H9 (cell line): Measurements from ENCODE around the gene KRTAP5-6. TPM values are rescaled to one million over a fixed set of nuclear protein-coding genes. Genes with fewer than 3 reads are reported as not detected.

ENCODE experiments used
- DNase-seq: peaks from one replicate; pipeline ENCODE4 v3.0.0-alpha.2; 2017
- H2AFZ ChIP-seq: one replicate; pipeline ENCODE4 v1.6.1; 2013; ENCODE audit warnings: mild to moderate bottlenecking, low read length, control low read depth, moderate library complexity
- H2AK5ac ChIP-seq: 2 replicates; pipeline ENCODE4 v1.6.1; 2013; ENCODE audit warnings: low read length, control low read depth, mixed read lengths; ENCODE audit not compliant: insufficient read length
- H2BK120ac ChIP-seq: one replicate; pipeline ENCODE4 v1.6.1; 2013; ENCODE audit warnings: low read depth, mild to moderate bottlenecking, low read length, control low read depth, inconsistent platforms; ENCODE audit not compliant: poor library complexity, severe bottlenecking
- H2BK12ac ChIP-seq: 2 replicates; pipeline ENCODE4 v1.6.1; 2013; ENCODE audit warnings: low read length, control low read depth, mixed read lengths, low read depth; ENCODE audit not compliant: insufficient read length
- H2BK15ac ChIP-seq: 2 replicates; pipeline ENCODE4 v1.6.1; 2013; ENCODE audit warnings: low read depth, low read length, control low read depth
- H2BK20ac ChIP-seq: one replicate; pipeline ENCODE4 v1.6.1; 2013; ENCODE audit warnings: low read depth, mild to moderate bottlenecking, low read length, control low read depth, inconsistent platforms; ENCODE audit not compliant: poor library complexity, severe bottlenecking
- H2BK5ac ChIP-seq: 2 replicates; pipeline ENCODE4 v1.6.1; 2013; ENCODE audit warnings: low read length, control low read depth, mixed read lengths; ENCODE audit not compliant: insufficient read length
- H3K14ac ChIP-seq: 2 replicates; pipeline ENCODE4 v1.6.1; 2013; ENCODE audit warnings: low read length, control low read depth; ENCODE audit not compliant: insufficient read depth
- H3K18ac ChIP-seq: 2 replicates; pipeline ENCODE4 v1.6.1; 2013; ENCODE audit warnings: low read depth, mild to moderate bottlenecking, mixed read lengths, low read length, control low read depth; ENCODE audit not compliant: insufficient read length
- H3K23ac ChIP-seq: 2 replicates; pipeline ENCODE4 v1.6.1; 2013; ENCODE audit warnings: low read length, control low read depth, mixed read lengths, low read depth; ENCODE audit not compliant: insufficient read length
- H3K23me2 ChIP-seq: 2 replicates; pipeline ENCODE4 v1.6.1; 2013; ENCODE audit warnings: low read depth, mild to moderate bottlenecking, mixed read lengths, low read length, control low read depth; ENCODE audit not compliant: insufficient read length, poor library complexity, severe bottlenecking
- H3K27ac ChIP-seq: 2 replicates; pipeline ENCODE4 v1.5.1; 2013; ENCODE audit warnings: low read length, control low read depth, mixed read lengths, low read depth; ENCODE audit not compliant: insufficient read length
- H3K27me3 ChIP-seq: 2 replicates; pipeline ENCODE4 v1.6.1; 2013; ENCODE audit warnings: low read length, control low read depth, inconsistent platforms; ENCODE audit not compliant: insufficient read depth
- H3K4ac ChIP-seq: 2 replicates; pipeline ENCODE4 v1.6.1; 2013; ENCODE audit warnings: low read depth, mild to moderate bottlenecking, control low read depth, inconsistent platforms, low read length, moderate library complexity
- H3K4me1 ChIP-seq: 2 replicates; pipeline ENCODE4 v1.6.1; 2013; ENCODE audit warnings: low read length, control low read depth, inconsistent platforms; ENCODE audit not compliant: insufficient read depth
- H3K4me2 ChIP-seq: 2 replicates; pipeline ENCODE4 v1.6.1; 2013; ENCODE audit warnings: low read length, control low read depth, mixed read lengths; ENCODE audit not compliant: insufficient read length, insufficient read depth
- H3K56ac ChIP-seq: 2 replicates; pipeline ENCODE4 v1.6.1; 2013; ENCODE audit warnings: low read depth, mild to moderate bottlenecking, mixed read lengths, low read length, control low read depth; ENCODE audit not compliant: insufficient read length
- H3K79me1 ChIP-seq: 2 replicates; pipeline ENCODE4 v1.6.1; 2013; ENCODE audit warnings: low read depth, mild to moderate bottlenecking, moderate library complexity, low read length, control low read depth, inconsistent platforms; ENCODE audit not compliant: insufficient read depth, poor library complexity, severe bottlenecking
- H3K79me2 ChIP-seq: 2 replicates; pipeline ENCODE4 v1.6.1; 2013; ENCODE audit warnings: low read length, control low read depth, inconsistent platforms; ENCODE audit not compliant: insufficient read depth
- H3K9ac ChIP-seq: 2 replicates; pipeline ENCODE4 v1.6.1; 2013; ENCODE audit warnings: low read length, control low read depth, mixed read lengths; ENCODE audit not compliant: insufficient read length; ENCODE audit errors: extremely low read depth
- H3K9me3 ChIP-seq: one replicate; pipeline ENCODE4 v1.6.1; 2013; ENCODE audit warnings: low read depth, low read length, inconsistent platforms; ENCODE audit not compliant: control insufficient read depth
- H3T11ph ChIP-seq: one replicate; pipeline ENCODE4 v1.6.1; 2013; ENCODE audit warnings: mild to moderate bottlenecking, low read length, control low read depth, inconsistent platforms
- H4K20me1 ChIP-seq: one replicate; pipeline ENCODE4 v1.6.1; 2013; ENCODE audit not compliant: control insufficient read depth, insufficient read length, insufficient read depth
- H4K5ac ChIP-seq: 2 replicates; pipeline ENCODE4 v1.6.1; 2013; ENCODE audit warnings: low read depth, mild to moderate bottlenecking, mixed read lengths, low read length, control low read depth; ENCODE audit not compliant: insufficient read length
- H4K8ac ChIP-seq: replicated peaks from 2 replicates; pipeline ENCODE4 v1.6.1; 2013; ENCODE audit warnings: low read length, control low read depth, mixed read lengths, low read depth; ENCODE audit not compliant: insufficient read length
- H4K91ac ChIP-seq: 2 replicates; pipeline ENCODE4 v1.6.1; 2013; ENCODE audit warnings: low read depth, mild to moderate bottlenecking, moderate library complexity, mixed read lengths, low read length, control low read depth; ENCODE audit not compliant: insufficient read length
- H3K27ac Mint-ChIP-seq, 3 experiments: 2 replicates in 2 of 3; 3 replicates in 1 of 3; pipeline ENCODE4 v1.8.0; 2020 to 2021; ENCODE audit warnings: mixed read lengths in 3 of 3, mild to moderate bottlenecking in 1 of 3, moderate library complexity in 1 of 3
- H3K27me3 Mint-ChIP-seq: 2 replicates; pipeline ENCODE4 v1.8.0; 2021; ENCODE audit warnings: low read depth, mild to moderate bottlenecking, moderate library complexity, mixed read lengths
- H3K36me3 Mint-ChIP-seq, 3 experiments: 2 replicates in 2 of 3; 3 replicates in 1 of 3; pipeline ENCODE4 v1.8.0; 2020 to 2021; ENCODE audit warnings: low read depth in 3 of 3, mixed read lengths in 3 of 3; ENCODE audit not compliant: insufficient read depth in 1 of 3
- H3K4me1 Mint-ChIP-seq, 2 experiments: 2 replicates each; pipeline ENCODE4 v1.8.0; 2020; ENCODE audit warnings: mixed read lengths in 2 of 2
- H3K4me3 Mint-ChIP-seq, 2 experiments: 2 replicates in 1 of 2; 3 replicates in 1 of 2; pipeline ENCODE4 v1.8.0; 2020 to 2021; ENCODE audit warnings: mild to moderate bottlenecking in 2 of 2, mixed read lengths in 2 of 2, moderate library complexity in 1 of 2
- H3K9me3 Mint-ChIP-seq, 2 experiments: 2 replicates in 1 of 2; 3 replicates in 1 of 2; pipeline ENCODE4 v1.8.0; 2020; ENCODE audit warnings: mild to moderate bottlenecking in 2 of 2, mixed read lengths in 2 of 2, moderate library complexity in 1 of 2
- CTCF ChIP-seq: fragments of 200-600 bp; sonication (generic); conservative IDR thresholded peaks from 3 replicates; pipeline ENCODE4 v1.8.0; 2021; ENCODE audit warnings: antibody characterized with exemption, mild to moderate bottlenecking
- WGBS: extraction: QIAGEN DNeasy Blood & Tissue Kit; methylation state at CpG from one replicate; pipeline ENCODE4 v1.1.7; 2013; ENCODE audit warnings: missing lambda C conversion rate, low lambda C conversion rate, mixed read lengths; ENCODE audit not compliant: insufficient read length; ENCODE audit errors: extremely low coverage; 5-methylcytosine and 5-hydroxymethylcytosine counted together
- total RNA-seq: library from RNA; stranded (reverse); gene quantifications from 2 replicates; pipeline ENCODE4 v1.2.1, GENCODE V29; 2021

The KRTAP5-6 gene
- total RNA-seq, 1 experiment from 2014 or later, result not detected

GRCh38 chr11:1691026-1691877, 5.7 kb upstream of the KRTAP5-6 start:
- H2BK12ac ChIP-seq, result no peak overlapping the region
- H2AK5ac ChIP-seq, result no peak overlapping the region
- peaks cover 10 to 16% of the 10 kb centered on the region in 2 experiments for H3K4me1 Mint-ChIP-seq
- no peak overlapping the region for H3K4me2 ChIP-seq
- peak; percentile 26; the same call in 1 of the 3 replicates for TF ChIP-seq CTCF
- H3K79me2 ChIP-seq, result no peaks in the 10 kb centered on the region
- H3K27me3 ChIP-seq, result no peaks in the 10 kb centered on the region; the same call in 1 of the 2 replicates
- H3K4ac ChIP-seq, result no peak overlapping the region
- peaks cover 0 to 8% of the 10 kb centered on the region in 2 experiments; a peak in 3 of 5 replicates for H3K9me3 Mint-ChIP-seq
- no peak for DNase-seq
- H2BK120ac ChIP-seq, result no peak overlapping the region
- no peak overlapping the region for H3K9ac ChIP-seq
- H3K14ac ChIP-seq, result no peak overlapping the region
- H3K4me3 Mint-ChIP-seq, result no peak overlapping the region
- no peaks in the 10 kb centered on the region for H3K23me2 ChIP-seq
- H2BK15ac ChIP-seq, result no peak overlapping the region
- no peak overlapping the region for H4K5ac ChIP-seq
- H3K27ac Mint-ChIP-seq, result no peak overlapping the region
- no peaks in the 10 kb centered on the region for H3K36me3 Mint-ChIP-seq
- H3K56ac ChIP-seq, result no peak overlapping the region
- H4K20me1 ChIP-seq, result no peaks in the 10 kb centered on the region
- H4K91ac ChIP-seq, result no peak overlapping the region
- no peak overlapping the region for H2AFZ ChIP-seq
- H3T11ph ChIP-seq, result no peak overlapping the region
- no peaks in the 10 kb centered on the region for H3K4me1 ChIP-seq
- H3K18ac ChIP-seq, result no peak overlapping the region
- H4K8ac ChIP-seq, result no peak overlapping the region
- H3K9me3 ChIP-seq, result no peaks in the 10 kb centered on the region
- H2BK20ac ChIP-seq, result no peak overlapping the region
- WGBS, result no CpG with 5 or more reads among the region's 16 CpGs
- no peak overlapping the region for H2BK5ac ChIP-seq
- no peaks in the 10 kb centered on the region for H3K79me1 ChIP-seq
- H3K27me3 Mint-ChIP-seq, result peaks cover 52% of the 10 kb centered on the region
- H3K23ac ChIP-seq, result no peak overlapping the region
- H3K27ac ChIP-seq, result no peak overlapping the region
